ENCODE results near the gene HSPA5.
"Not testable (repeated sequence)": the region's sequence is repeated elsewhere in the genome, so short reads cannot be mapped to it uniquely, and the experiment has no call there.

HSPA5 gene

DNA sequence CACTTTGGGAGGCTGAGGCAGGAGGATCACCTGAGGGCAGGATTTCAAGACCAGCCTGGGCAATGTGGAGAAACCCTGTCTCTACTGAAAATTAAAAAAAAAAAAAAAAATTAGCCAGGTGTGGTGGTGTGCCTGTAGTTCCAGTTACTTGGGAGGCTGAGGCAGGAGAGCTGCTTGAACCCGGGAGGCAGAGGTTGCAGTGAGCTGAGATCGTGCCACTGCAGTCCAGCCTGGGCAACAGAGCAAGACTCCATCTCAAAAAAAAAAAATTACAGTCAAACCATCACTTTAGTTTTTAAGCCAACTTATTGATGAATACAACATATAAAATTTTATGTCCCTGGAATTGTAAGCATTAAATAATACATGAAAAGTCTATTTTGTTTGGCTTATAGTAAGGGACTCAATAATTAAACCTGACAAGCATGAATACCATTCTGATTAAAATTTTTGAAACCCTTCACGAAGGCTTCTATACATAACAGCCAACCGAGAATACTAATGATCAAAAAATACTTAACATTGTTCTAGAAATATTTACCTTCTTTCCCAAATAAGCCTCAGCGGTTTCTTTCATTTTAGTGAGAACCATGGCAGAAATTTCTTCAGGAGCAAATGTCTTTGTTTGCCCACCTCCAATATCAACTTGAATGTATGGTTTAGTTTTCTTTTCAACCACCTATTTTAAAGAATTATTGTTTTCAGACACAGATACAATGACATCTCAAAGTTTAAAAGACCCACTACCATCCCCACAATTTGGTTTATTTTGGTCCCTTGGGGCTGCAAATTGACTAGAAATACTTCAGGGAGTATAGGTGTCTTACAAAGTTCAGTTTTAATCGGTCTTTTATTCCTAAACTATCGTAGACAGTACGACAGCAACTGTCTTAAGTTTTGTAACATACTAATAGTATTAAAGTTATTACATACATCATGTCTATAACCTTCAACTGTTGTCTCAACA is 1.2 kb downstream of the HSPA5 start:
- Histone ChIP-seq H3K27me3 (ENCODE audit: insufficient read depth, poor library complexity, severe bottlenecking) (no peaks in the 10 kb centered on the region), H3K4me3 (replicated peaks; ENCODE audit: insufficient read depth, low read length) (peak overlapping the region; percentile 92), H3K27ac (replicated peaks) (peak overlapping the region; percentile 87)
- no peak for DNase-seq (ENCODE audit: low read depth in 1 of 2, low spot score in 1 of 2)
- TF ChIP-seq SPI1 (IDR thresholded peaks at IDR 0.05; ENCODE audit: borderline replicate concordance, low read depth) (no peak), POLR2AphosphoS5 (IDR thresholded peaks at IDR 0.05; ENCODE audit: low read depth) (no peak), GABPA (IDR thresholded peaks at IDR 0.05; ENCODE audit: low read depth) (no peak)
- TF ChIP-seq, protein P1, sequence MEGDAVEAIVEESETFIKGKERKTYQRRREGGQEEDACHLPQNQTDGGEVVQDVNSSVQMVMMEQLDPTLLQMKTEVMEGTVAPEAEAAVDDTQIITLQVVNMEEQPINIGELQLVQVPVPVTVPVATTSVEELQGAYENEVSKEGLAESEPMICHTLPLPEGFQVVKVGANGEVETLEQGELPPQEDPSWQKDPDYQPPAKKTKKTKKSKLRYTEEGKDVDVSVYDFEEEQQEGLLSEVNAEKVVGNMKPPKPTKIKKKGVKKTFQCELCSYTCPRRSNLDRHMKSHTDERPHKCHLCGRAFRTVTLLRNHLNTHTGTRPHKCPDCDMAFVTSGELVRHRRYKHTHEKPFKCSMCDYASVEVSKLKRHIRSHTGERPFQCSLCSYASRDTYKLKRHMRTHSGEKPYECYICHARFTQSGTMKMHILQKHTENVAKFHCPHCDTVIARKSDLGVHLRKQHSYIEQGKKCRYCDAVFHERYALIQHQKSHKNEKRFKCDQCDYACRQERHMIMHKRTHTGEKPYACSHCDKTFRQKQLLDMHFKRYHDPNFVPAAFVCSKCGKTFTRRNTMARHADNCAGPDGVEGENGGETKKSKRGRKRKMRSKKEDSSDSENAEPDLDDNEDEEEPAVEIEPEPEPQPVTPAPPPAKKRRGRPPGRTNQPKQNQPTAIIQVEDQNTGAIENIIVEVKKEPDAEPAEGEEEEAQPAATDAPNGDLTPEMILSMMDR (IDR thresholded peaks at IDR 0.05; ENCODE audit: insufficient read depth, low read length): no peak
- TF ChIP-seq, protein P2, sequence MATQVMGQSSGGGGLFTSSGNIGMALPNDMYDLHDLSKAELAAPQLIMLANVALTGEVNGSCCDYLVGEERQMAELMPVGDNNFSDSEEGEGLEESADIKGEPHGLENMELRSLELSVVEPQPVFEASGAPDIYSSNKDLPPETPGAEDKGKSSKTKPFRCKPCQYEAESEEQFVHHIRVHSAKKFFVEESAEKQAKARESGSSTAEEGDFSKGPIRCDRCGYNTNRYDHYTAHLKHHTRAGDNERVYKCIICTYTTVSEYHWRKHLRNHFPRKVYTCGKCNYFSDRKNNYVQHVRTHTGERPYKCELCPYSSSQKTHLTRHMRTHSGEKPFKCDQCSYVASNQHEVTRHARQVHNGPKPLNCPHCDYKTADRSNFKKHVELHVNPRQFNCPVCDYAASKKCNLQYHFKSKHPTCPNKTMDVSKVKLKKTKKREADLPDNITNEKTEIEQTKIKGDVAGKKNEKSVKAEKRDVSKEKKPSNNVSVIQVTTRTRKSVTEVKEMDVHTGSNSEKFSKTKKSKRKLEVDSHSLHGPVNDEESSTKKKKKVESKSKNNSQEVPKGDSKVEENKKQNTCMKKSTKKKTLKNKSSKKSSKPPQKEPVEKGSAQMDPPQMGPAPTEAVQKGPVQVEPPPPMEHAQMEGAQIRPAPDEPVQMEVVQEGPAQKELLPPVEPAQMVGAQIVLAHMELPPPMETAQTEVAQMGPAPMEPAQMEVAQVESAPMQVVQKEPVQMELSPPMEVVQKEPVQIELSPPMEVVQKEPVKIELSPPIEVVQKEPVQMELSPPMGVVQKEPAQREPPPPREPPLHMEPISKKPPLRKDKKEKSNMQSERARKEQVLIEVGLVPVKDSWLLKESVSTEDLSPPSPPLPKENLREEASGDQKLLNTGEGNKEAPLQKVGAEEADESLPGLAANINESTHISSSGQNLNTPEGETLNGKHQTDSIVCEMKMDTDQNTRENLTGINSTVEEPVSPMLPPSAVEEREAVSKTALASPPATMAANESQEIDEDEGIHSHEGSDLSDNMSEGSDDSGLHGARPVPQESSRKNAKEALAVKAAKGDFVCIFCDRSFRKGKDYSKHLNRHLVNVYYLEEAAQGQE (IDR thresholded peaks at IDR 0.05; ENCODE audit: insufficient replicate concordance, low read depth): no peak

DNA sequence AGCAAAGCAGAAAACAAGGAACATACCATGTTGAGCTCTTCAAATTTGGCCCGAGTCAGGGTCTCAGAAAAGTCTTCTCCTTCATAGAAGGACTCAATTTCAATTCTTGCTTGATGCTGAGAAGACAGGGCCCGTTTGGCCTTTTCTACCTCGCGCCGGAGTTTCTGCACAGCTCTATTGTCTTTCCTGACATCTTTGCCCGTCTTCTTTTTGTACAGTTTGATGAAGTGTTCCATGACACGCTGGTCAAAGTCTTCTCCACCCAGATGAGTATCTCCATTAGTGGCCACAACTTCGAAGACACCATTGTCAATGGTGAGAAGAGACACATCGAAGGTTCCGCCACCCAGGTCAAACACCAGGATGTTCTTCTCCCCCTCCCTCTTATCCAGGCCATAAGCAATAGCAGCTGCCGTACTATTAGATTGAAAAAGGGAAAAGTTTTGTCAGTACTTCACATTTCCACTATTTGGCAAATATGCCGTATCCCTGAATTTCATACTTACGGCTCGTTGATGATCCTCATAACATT is 2.2 kb downstream of the HSPA5 start:
- DNase-seq (ENCODE audit: low read depth in 1 of 2, low spot score in 1 of 2): no peak
- H3K4me3 ChIP-seq (replicated peaks; ENCODE audit: insufficient read depth, low read length): peak overlapping the region; percentile 92
- H3K27me3 ChIP-seq (ENCODE audit: insufficient read depth, poor library complexity, severe bottlenecking): no peaks in the 10 kb centered on the region
- no peak overlapping the region for H3K27ac ChIP-seq (replicated peaks)
- 0 out of 2 replicates have a peak, but pooled peaks have one; percentile 13 for TF ChIP-seq POLR2AphosphoS5 (IDR thresholded peaks at IDR 0.05; ENCODE audit: low read depth)
- TF ChIP-seq, protein P2 (IDR thresholded peaks at IDR 0.05; ENCODE audit: insufficient replicate concordance, low read depth): no peak

DNA sequence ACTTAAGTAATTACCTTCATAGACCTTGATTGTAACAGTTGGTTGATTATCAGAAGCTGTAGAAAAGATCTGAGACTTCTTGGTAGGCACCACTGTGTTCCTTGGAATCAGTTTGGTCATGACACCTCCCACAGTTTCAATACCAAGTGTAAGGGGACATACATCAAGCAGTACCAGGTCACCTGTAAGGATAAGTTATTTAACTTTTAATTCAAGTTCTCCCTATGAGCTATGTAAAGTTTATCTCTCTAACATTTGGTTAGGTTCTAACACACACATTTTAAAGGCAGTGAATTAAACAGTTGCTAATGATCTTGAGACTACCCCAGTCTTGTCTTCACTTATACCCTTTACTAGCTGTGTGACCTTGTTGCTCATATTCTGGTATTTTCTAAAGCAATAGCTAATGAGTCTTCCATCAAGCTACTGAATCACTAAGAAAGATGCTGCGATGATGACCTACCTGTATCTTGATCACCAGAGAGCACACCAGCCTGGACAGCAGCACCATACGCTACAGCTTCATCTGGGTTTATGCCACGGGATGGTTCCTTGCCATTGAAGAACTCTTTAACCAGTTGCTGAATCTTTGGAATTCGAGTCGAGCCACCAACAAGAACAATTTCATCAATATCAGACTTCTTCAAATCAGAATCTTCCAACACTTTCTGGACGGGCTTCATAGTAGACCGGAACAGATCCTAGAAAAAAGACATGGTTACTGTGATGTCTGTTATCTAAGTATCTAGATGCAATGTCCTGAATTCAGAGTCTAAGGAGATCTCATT is 2.8 kb downstream of the HSPA5 start:
- DNase-seq (ENCODE audit: low read depth in 1 of 2, low spot score in 1 of 2): no peak
- peak overlapping the region; percentile 92 for H3K4me3 ChIP-seq (replicated peaks; ENCODE audit: insufficient read depth, low read length)
- no peak overlapping the region for H3K27ac ChIP-seq (replicated peaks)
- TF ChIP-seq, protein P1 (IDR thresholded peaks at IDR 0.05; ENCODE audit: insufficient read depth, low read length): no peak
- TF ChIP-seq, protein P2 (IDR thresholded peaks at IDR 0.05; ENCODE audit: insufficient replicate concordance, low read depth): no peak
- TF ChIP-seq SPI1 (IDR thresholded peaks at IDR 0.05; ENCODE audit: borderline replicate concordance, low read depth) (no peak), GABPA (IDR thresholded peaks at IDR 0.05; ENCODE audit: low read depth) (no peak), POLR2AphosphoS5 (IDR thresholded peaks at IDR 0.05; ENCODE audit: low read depth) (no peak)
- no peaks in the 10 kb centered on the region for H3K27me3 ChIP-seq (ENCODE audit: insufficient read depth, poor library complexity, severe bottlenecking)

DNA sequence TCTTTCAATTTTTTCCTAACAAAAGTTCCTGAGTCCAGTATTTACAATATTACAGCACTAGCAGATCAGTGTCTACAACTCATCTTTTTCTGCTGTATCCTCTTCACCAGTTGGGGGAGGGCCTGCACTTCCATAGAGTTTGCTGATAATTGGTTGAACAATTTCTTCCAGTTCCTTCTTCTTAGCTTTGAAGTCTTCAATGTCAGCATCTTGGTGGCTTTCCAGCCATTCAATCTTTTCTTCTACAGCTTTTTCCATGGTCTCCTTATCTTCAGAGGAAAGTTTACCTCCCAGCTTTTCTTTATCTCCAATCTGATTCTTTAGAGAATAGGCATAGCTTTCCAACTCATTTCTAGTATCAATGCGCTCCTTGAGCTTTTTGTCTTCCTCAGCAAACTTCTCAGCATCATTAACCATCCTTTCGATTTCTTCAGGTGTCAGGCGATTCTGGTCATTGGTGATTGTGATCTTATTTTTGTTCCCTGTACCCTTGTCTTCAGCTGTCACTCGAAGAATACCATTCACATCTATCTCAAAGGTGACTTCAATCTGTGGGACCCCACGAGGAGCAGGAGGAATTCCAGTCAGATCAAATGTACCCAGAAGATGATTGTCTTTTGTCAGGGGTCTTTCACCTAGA is 4.5 kb downstream of the HSPA5 start:
- not testable (repeated sequence) for H3K4me3 ChIP-seq (replicated peaks; ENCODE audit: insufficient read depth, low read length); H3K27me3 ChIP-seq (ENCODE audit: insufficient read depth, poor library complexity, severe bottlenecking); H3K27ac ChIP-seq (replicated peaks)
- peak in 1 of 2 experiments; percentile 41 for DNase-seq (ENCODE audit: low read depth in 1 of 2, low spot score in 1 of 2)
